GM18507 (cell line): ENCODE results near the gene IQCM.

Experiments used
- DNase-seq: peaks from one replicate; pipeline ENCODE4 v3.0.0; 2011; ENCODE audit warnings: low read depth; ENCODE audit not compliant: insufficient read length; ENCODE audit errors: extremely low spot score
- FAIRE-seq: peaks from 2 replicates; lab custom pipeline; 2011; peaks lifted over from hg19 to GRCh38; lab: Jason Lieb, UNC

Gene IQCM

DNA sequence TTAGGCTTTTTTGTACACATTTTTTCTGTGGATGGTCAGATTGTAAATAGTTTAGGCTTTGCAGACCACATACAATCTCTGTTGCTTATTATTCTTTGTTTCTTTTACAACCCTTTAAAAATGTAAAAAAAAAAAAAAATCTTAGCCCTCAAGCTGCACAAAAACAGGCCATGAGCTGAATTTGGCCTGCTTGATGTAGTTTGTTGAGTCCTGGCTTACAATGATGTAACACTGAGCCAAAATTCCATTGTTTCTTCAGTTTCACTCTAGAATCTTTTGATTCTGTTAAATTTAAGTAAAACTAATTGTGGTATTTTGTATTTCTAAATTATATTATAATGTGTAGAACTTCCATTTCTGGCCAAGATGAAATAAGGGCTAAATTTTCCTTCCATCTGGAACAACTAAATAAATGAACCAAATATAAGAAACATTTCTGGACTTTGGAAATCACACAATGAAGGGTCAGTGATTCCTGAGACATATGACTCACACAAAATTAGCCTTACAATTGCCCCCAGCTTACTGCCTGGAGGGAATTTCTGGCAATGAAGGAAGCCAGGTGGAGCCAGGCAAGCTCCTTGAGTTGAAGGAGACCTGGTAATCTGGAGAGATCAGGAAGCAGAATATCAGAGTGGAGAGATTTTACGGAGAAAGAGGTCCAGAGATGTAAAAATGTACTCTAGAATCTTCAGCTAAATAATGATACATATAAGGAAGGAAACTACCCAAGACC lies 29.8 kb downstream of the IQCM start:
- DNase-seq (no peak), FAIRE-seq (no peak)

DNA sequence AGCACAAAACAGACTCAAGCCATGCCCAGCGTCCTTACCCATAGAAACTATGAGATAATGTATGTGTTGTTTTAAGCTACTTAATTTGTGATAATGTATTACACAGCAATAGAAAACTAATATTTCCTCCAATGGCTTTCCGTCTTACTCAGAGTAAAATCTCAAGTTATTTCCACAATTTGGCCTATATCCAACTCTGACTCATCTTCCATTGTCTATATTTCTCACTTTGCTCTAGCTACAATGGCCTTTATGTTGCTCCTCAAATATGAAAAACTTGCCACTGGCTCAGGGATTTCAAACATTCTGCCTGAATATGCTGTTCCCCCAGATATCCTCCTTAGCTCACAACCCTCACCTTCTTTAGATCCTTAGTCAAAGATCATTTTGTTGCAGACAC lies 31.6 kb downstream of the IQCM start:
- DNase-seq: no peak
- no peak for FAIRE-seq

DNA sequence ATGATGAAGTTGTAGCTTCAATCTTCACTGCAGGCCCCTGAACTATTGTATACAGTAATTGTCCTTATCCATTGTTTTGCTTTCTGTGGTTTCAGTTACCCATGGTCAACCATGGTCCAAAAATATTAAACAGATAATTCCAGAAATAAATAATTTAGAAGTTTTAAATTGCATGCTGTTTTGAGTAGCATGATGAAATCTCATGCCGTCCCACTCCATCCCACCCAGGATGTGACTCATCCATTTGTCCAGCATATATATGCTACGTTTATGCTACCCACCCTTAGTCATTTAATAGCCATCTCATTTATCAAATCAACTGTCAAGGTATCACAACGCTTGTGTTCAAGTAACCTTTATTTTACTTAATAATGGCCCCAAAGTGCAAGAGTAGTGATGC lies 34.5 kb downstream of the IQCM start:
- no peak for DNase-seq
- no peak for FAIRE-seq

DNA sequence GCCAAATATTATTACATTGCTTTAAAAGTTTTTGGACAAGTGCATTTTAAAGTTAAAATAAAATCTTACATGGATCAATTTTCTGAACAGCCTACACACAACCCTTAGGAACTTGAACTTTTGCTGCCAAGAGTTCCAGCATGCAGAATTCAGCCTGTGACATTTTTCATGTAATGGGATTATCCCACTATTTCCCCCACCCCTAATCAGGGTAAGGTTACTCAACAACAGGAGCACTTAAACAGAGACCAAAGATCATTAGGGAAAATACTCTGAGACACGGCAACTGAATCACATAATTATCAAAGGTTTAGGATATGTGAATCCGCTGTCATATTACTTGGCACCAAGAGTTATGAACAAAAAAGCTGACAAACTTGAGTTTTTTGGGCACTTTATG lies 47.2 kb downstream of the IQCM start:
- FAIRE-seq (no peak), DNase-seq (no peak)

DNA sequence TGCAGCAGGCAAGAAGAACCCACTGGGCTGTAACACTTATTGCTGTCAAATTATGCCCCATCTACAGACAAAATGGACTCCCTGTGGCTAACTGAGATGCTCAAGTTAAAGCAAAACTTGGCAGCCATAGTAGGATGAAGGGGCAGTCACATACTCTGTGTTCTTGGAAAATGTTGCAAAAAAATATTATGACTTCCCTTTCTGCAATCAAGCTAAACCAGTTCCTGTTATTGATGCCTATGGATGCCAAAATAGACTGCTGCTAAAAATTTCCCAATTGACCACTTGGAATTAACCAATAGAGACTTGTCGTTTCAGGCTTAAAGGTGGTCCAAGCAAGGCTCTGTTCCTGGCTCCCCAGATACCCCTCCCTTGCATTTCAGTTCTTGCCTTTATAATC lies 49.5 kb downstream of the IQCM start:
- DNase-seq (no peak), FAIRE-seq (no peak)

DNA sequence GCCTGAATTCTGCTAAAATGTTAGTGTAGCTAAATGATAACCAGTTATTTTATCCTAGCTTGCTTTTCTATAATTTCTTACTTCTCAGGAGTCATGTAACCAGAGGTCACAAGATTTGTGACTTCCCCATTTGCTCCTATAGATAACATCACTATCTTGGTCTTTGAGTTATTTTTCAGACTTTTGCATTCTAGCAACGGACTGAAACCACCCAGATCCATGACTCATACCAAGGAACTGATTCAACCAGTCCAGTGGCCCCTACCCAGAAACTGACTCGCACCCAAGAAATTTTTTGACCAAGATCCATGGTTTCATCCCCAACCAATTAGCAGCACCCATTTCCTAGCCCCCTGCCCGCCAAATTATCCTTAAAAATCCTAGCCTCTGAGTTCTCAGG lies 50.0 kb downstream of the IQCM start:
- DNase-seq: no peak
- FAIRE-seq: no peak

DNA sequence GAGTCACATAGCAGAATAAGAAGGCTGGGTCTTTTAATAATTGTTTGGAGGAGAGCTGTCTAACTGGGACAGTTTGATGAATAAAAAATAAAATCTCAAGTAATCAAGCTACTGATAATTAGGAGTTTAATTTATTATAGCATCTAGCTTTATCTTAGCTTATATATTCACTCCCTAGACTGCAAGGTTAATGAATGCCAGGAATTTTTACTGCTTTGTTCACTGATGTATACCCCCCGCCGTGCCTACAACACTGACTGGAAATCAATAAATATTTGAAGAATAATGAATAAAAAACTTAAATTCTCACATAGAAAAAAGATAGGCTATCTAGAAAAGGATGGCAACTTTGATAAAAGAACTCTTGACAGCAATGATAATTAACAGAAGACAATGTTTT lies 59.7 kb downstream of the IQCM start:
- FAIRE-seq (no peak), DNase-seq (no peak)

DNA sequence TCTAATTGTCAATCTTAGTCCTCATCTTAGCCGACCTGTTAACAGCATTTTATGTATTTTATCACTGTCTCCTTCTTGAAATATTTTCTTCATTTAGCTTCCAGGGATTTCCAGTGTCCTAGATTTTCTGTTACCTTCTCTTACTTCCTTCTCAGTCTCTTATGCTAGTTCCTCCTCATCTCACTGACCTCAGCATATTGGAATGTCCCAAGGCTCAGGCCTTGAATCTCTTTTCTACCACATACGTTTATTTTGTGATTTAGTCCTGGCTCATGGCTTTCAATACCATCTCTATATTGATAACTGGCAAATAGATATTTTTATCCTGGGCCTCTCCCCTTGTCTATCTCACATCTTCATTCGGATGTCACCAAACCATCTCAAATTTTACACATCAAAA lies 61.1 kb downstream of the IQCM start:
- DNase-seq (no peak), FAIRE-seq (no peak)

DNA sequence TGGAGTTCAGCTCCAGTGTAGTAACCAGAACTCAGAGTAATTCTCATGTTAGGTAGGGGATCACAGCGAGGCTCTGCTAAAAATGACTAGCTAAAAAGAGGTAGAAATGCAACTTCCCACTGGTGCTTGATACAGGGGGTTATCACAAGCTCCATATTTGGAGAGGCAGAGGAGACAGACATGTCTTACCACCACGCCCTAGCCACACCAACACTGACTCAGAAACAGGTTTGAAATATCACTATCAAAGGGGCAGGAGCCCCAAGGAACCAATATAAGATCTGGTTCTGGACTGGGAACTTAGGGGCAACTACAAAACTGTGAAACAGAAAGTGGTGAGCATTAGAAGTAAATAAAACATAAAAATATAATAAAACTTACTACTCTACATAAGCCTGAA lies 62.9 kb downstream of the IQCM start:
- FAIRE-seq (no peak), DNase-seq (no peak)

DNA sequence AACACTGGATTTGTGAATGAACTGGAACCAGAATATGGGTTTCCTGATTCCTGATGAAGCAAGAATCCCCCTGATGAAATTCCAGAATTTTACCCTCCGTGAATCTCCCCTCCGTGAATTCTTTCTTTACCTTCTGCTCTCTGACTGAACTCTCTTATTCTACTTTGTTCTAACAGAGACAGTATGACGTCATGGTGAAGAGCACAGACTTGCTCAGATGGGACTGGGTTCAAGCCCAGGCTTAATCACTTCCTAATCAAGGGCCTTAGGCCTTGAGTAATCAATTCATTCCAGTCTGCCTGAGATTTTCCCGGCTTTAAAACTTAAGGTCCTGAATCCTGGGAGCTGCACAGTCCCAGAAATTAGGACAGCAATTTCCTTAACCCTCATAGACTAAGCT lies 64.5 kb downstream of the IQCM start:
- no peak for DNase-seq

DNA sequence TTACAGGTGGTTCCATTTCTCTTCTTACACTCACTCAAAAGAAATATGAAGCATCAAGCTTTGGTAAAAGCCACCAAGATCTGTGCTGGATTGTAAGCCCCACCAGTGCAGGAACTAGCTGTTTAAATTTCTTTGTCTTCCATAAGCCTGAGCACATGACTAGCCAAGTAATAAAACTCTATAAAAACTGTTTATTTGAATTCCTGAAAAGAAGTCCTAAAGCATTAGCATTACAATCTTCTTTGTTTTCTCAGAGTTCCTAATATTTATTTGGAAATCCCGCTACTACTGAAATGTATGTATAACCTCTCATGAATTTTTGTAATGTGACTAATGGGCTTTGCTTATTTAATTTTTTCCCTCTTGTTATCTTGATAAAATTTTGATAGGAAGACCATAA lies 65.9 kb downstream of the IQCM start:
- no peak for FAIRE-seq
- no peak for DNase-seq

More for the DNA sequence above, 64.5 kb downstream of the IQCM start:
- FAIRE-seq: no peak

DNA sequence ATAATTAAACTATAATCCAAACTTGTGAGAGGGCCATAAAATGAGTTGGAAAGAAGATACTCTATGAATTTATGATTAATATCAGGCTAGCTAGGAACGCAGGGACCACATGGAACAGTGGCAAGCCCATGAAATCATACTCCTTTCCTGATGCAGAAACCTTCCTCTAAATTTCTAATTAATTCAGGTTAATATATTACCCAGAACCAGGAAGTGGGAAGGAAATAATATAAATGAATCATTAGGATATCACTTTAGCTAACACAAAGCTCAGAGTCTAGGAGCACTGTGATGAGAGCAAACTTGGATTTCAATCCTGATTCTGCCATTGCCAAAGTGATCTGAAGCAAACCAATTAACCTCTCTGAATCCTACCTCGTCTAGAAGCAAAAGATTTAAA lies 68.0 kb downstream of the IQCM start:
- DNase-seq (no peak), FAIRE-seq (no peak)

DNA sequence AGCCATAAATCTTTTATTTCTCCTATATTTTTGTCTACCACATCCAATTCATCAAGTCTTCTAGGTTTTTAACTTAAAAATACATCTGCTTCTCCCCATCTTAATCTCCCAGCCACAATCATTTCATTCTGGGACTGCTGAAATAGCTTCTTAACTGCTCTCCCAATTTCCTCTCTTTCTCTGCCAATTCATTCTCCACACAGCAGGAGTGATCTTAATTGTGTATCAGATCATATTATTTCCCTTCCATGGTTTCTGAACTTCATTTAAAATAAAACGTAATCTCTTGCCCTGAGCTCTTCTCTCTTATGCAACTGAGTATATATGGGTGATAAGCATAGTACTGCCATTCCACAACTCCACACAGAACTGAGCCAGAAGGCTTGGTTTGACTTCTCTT lies 69.4 kb downstream of the IQCM start:
- DNase-seq (no peak), FAIRE-seq (no peak)

DNA sequence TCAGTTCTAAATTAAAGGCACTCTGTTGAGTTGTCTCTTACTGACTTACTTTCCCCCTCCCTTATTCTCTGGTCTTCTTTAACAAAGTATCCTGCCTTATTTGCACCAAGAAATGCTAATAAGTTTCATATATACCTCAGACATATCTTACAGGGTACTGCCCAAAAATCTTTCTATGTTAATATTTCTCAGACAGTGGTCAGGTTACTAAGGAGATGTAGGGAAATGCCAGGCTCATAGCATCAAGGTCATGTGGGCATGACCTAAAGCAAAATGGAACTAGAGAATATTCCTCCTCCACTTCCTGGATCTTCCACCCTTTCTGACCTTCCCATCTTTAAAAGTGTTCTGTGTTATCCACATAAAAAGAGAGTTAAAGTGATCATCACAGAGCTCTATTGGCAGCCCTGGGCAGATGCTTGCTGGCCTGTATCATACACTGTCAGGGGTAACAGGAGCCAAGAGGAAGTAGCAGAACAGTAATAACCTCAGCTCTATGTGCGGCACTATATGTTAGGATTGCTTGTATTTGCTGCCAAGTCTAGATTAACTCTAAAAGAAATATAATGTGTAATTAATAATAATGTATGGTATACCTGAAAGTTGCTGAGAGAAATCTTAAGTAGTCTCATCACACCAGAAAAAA lies 74.3 kb downstream of the IQCM start:
- no peak for FAIRE-seq
- DNase-seq: no peak

DNA sequence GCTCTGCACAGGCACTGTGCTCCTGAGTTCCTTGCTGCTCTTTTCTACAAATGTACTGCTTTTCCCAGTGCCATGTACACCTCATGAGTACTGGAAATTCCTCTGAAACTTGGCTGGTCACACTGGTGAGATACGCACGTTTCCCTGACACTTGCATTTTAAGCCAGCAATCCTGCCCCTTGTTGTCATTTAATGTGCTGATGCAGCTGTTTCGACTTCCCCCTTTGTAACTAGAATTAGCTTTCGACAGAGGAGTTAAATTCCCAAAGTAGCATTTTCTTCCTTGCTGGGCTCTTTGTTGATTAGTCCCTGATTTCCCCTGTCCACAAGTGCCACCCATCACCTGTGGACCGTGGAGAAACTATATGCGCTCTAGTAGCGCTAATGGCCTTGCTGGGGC lies 77.5 kb downstream of the IQCM start:
- no peak for FAIRE-seq

DNA sequence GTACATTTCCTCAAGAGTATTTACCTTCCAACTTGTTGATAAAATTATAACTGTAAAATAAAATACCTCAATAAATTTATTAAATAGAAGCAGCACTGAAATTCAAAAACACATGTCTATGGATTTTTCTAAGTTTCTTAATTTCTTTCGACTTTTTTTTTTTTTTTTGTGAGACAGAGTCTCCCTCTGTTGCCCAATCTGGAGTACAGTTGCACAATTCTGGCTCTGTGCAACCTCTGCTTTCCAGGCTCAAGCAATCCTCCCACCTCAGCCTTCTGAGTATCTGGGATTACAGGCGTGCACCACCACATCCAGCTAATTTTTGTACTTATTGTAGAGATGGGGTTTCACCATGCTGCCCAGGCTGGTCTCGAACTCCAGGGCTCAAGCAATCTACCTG lies 79.8 kb downstream of the IQCM start:
- no peak for FAIRE-seq

More for the DNA sequence above, 77.5 kb downstream of the IQCM start:
- DNase-seq: no peak

DNA sequence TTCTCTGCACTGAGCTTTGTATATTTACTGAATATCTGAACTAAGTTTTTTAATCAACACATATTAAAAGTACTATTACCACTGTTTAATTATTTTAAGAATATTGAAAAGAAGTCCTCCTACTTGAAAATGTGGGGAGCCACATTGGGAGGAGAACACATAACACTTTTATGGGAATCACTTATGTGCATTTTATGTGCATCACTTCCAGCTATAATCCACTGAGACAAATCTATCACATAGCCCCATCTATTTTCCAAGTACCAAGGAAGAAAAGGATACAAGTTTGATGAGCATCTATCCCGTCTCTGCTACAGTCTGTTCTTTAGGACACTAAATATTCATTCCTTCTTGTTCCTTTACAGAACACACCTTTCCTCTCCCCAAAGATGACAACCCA lies 87.2 kb downstream of the IQCM start:
- FAIRE-seq (no peak), DNase-seq (no peak)

More for the DNA sequence above, 79.8 kb downstream of the IQCM start:
- DNase-seq: no peak

DNA sequence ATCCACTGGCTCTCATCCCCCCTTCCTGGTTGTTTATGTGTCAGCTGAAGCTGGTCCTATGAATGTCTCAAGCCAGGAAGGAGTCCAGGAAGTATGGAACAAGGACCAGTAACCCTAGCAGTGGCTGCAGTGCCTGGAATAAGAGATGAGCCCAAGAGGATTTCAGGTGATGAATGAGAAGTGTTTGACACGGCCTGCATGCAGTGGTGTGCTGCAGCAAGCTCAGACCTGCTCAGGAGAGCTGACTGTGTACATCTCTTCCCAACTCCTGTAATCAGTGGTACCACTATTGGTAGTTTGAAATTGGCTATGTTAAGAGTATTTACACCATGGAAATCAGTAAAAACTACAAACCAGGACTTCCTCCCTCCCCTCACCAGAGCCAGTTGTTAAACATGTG lies 88.0 kb downstream of the IQCM start:
- no peak for DNase-seq
- FAIRE-seq: no peak

DNA sequence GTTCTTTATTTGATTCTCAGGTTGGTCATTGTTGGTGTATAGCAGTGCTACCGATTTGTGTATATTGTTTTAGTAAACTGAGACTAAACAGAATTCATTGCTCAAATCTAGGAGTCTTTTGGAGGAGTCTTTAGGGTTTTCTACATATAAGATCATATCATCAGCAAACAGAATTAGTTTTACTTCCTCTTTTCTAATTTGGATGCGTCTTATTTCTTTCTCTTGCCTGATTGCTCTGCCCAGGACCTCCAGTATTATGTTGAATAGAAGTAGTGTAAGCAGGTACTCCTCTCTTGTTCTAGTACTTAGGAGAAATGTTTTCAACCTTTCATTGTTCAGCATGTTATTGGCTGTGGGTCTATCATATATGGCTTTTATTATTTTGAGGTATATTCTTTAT lies 92.6 kb downstream of the IQCM start:
- DNase-seq (no peak), FAIRE-seq (no peak)

DNA sequence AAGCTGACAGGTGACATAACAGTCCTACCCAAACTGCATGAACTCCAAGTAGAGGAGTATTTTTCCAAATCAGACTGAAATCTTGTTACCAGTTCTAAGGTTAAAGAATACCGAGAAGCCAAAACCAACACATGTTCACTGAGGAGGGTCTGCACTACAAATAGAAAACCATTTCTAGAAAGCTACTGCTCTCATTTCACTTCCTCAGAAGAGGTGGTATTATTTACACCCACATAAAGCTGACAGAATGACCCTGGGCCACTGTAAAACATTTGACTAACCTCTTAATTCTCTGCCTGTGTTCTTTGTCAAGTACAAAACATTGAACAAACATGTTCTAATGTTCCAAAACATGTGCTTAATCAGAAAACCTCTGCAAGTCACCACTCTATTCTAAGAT lies 95.8 kb downstream of the IQCM start:
- FAIRE-seq: no peak
- no peak for DNase-seq

DNA sequence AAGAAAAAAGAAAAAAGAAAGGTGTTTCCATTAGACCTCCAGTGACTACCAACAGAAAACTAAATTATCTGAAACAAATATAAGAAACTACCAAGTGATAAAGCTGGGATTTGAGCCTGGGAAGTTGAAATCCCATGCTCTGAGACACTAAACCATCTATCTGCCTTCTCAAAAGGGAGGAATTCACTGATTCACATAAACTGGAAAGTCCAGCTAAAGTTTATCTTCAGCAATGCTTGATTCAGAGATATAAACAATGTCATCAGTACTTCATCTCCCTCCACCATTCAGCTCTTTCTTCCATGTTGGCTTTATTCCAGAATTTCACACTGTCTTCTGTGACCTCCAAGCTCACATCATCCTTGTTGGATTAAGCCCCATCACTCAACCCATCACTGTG lies 96.3 kb downstream of the IQCM start:
- FAIRE-seq (no peak), DNase-seq (no peak)

DNA sequence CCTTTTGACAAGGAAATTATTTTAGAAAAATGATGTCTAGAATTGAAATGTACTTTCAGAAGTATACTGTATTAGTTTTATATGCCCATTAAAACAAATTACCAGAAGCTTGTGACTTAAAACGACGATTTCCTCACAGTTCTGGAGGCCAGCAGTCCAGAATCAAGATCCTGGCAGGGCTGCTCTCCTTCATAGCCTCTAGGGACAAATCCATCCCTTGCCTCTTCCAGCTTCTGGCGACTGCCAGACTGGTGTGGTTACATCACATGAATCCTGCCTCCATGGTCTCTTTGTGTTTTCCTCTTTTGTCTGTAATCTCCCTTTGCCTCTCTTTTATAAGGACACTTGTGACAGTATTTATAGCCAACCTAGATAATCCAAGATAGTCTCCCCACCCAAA lies 97.1 kb downstream of the IQCM start:
- DNase-seq (no peak), FAIRE-seq (no peak)
